A549 (cell line): Measurements from ENCODE around the gene IZUMO4. TPM values are rescaled to one million over a fixed set of nuclear protein-coding genes. Genes with fewer than 3 reads are reported as not detected.

ENCODE experiments used
- ATAC-seq, 2 experiments: fragments of 200-7000 bp in 1 of 2; fragments of >200 bp in 1 of 2; cut with Nextera tagmentation in 1 of 2; cut with Tn5 transposase in 1 of 2; 3 replicates each; pipeline versions ENCODE4 v1.8.0 to v1.9.1; 2018 to 2020; ENCODE audit warnings: mild to moderate bottlenecking in 1 of 2, moderate library complexity in 1 of 2
- CTCF ChIA-PET: fragments of 300-600 bp; sonication (Branson Sonifier 250); formaldehyde crosslinking; extraction: SDS; loops from one replicate; lab custom pipeline; 2021; ENCODE audit warnings: antibody characterized with exemption, inconsistent platforms; lab: Yijun Ruan, JAX
- POLR2A ChIA-PET: fragments of 350-600 bp; formaldehyde crosslinking; extraction: SDS; loops from one replicate; lab custom pipeline; 2021; ENCODE audit warnings: antibody characterized with exemption, inconsistent platforms; lab: Yijun Ruan, JAX
- DNase-seq, 2 experiments: peaks; one replicate each; pipeline versions ENCODE4 v3.0.0 to v3.0.0-alpha.2; 2011 to 2016; ENCODE audit warnings: low read depth in 1 of 2, low spot score in 1 of 2
- FAIRE-seq: peaks from 2 replicates; lab custom pipeline; 2011; peaks lifted over from hg19 to GRCh38; lab: Jason Lieb, UNC
- H3K27ac ChIP-seq, 2 experiments: fragments of >200 bp; sonication (Bioruptor Twin); formaldehyde crosslinking; 3 replicates each; pipeline ENCODE4 v1.5.1; 2016 to 2017
- H3K4me1 ChIP-seq: fragments of >200 bp; sonication (Bioruptor Twin); formaldehyde crosslinking; 3 replicates; pipeline ENCODE4 v1.6.1; 2016
- H3K4me2 ChIP-seq: fragments of >200 bp; sonication (Bioruptor Twin); formaldehyde crosslinking; 3 replicates; pipeline ENCODE4 v1.6.1; 2016
- H3K4me3 ChIP-seq: fragments of >200 bp; sonication (Bioruptor Twin); formaldehyde crosslinking; 3 replicates; pipeline ENCODE4 v1.5.1; 2016
- H3K9me3 ChIP-seq: fragments of >200 bp; sonication (Bioruptor Twin); formaldehyde crosslinking; 3 replicates; pipeline ENCODE4 v1.6.1; 2016
- BCL3 ChIP-seq: fragments of >200 bp; sonication (Bioruptor Twin); formaldehyde crosslinking; IDR thresholded peaks from 3 replicates; pipeline ENCODE4 v1.6.1; 2016
- CBX2 ChIP-seq: fragments of 200-600 bp; sonication (generic); IDR thresholded peaks from 2 replicates; pipeline ENCODE4 v1.6.1; 2016; ENCODE audit warnings: low read depth, mild to moderate bottlenecking, borderline replicate concordance
- CBX8 ChIP-seq: fragments of 200-600 bp; sonication (generic); IDR thresholded peaks from 2 replicates; pipeline ENCODE4 v1.6.1; 2016
- CHD4 ChIP-seq: fragments of 200-600 bp; sonication (generic); IDR thresholded peaks from 2 replicates; pipeline ENCODE4 v1.6.1; 2016; ENCODE audit warnings: antibody characterized with exemption, mild to moderate bottlenecking, borderline replicate concordance
- EHF ChIP-seq: fragments of 250-450 bp; sonication (Bioruptor Pico); IDR thresholded peaks from 2 replicates; pipeline ENCODE4 v1.5.0; 2020; ENCODE audit warnings: mild to moderate bottlenecking
- EHMT2 ChIP-seq: fragments of 200-600 bp; sonication (generic); IDR thresholded peaks from 2 replicates; pipeline ENCODE4 v1.6.1; 2016; ENCODE audit warnings: antibody characterized with exemption, low read depth, mild to moderate bottlenecking, moderate library complexity
- ELK1 ChIP-seq: fragments of 150-350 bp; IDR thresholded peaks from 2 replicates; pipeline ENCODE4 v1.6.1; 2014; ENCODE audit warnings: low read depth, mild to moderate bottlenecking, low read length
- FOSB ChIP-seq: fragments of 250-450 bp; sonication (Bioruptor Pico); IDR thresholded peaks from 2 replicates; pipeline ENCODE4 v1.5.0; 2020; ENCODE audit warnings: mild to moderate bottlenecking, moderate library complexity
- FOSL2 ChIP-seq, 2 experiments: fragments of 450-650 bp in 1 of 2; fragments of >200 bp in 1 of 2; sonication (Bioruptor Twin) in 1 of 2; formaldehyde crosslinking; IDR thresholded peaks; 2 replicates each; pipeline versions ENCODE4 v1.5.0 to v1.6.1; 2016 to 2020; ENCODE audit warnings: mild to moderate bottlenecking in 1 of 2, moderate library complexity in 1 of 2
- FOXS1 ChIP-seq: fragments of 250-450 bp; sonication (Bioruptor Pico); IDR thresholded peaks from 2 replicates; pipeline ENCODE4 v1.5.0; 2020; ENCODE audit warnings: mild to moderate bottlenecking, moderate library complexity
- GATA3 ChIP-seq: IDR thresholded peaks from 2 replicates; pipeline ENCODE4 v1.6.1; 2012; ENCODE audit warnings: borderline replicate concordance
- HDAC2 ChIP-seq: fragments of 200-600 bp; sonication (generic); IDR thresholded peaks from 2 replicates; pipeline ENCODE4 v1.6.1; 2016
- HEYL ChIP-seq: fragments of 250-450 bp; sonication (Bioruptor Pico); IDR thresholded peaks from 2 replicates; pipeline ENCODE4 v1.8.0; 2021; ENCODE audit warnings: mild to moderate bottlenecking, moderate library complexity
- JUNB ChIP-seq: fragments of >200 bp; sonication (Bioruptor Twin); formaldehyde crosslinking; IDR thresholded peaks from 2 replicates; pipeline ENCODE4 v1.6.1; 2016
- KDM1A ChIP-seq: fragments of 200-600 bp; sonication (generic); IDR thresholded peaks from 2 replicates; pipeline ENCODE4 v1.6.1; 2016; ENCODE audit warnings: low read depth, mild to moderate bottlenecking
- KDM5A ChIP-seq: fragments of 200-600 bp; sonication (generic); IDR thresholded peaks from 2 replicates; pipeline ENCODE4 v1.6.1; 2016; ENCODE audit warnings: antibody characterized with exemption, mild to moderate bottlenecking
- PHF8 ChIP-seq: fragments of 200-600 bp; sonication (generic); IDR thresholded peaks from 2 replicates; pipeline ENCODE4 v1.6.1; 2016; ENCODE audit warnings: low read depth, mild to moderate bottlenecking, antibody characterized with exemption, moderate library complexity, borderline replicate concordance
- POLR2A ChIP-seq: IDR thresholded peaks from 2 replicates; pipeline ENCODE4 v1.6.1; 2012; ENCODE audit warnings: mild to moderate bottlenecking, low read length
- POLR2AphosphoS2 ChIP-seq: conservative IDR thresholded peaks from 2 replicates; pipeline ENCODE4 v1.6.1; 2012; ENCODE audit warnings: low read length, improper control_type of control experiment, inconsistent platforms
- RAD21 ChIP-seq, 2 experiments: fragments of >200 bp in 1 of 2; sonication (Bioruptor Twin) in 1 of 2; formaldehyde crosslinking in 1 of 2; IDR thresholded peaks in 1 of 2; conservative IDR thresholded peaks in 1 of 2; 2 replicates in 1 of 2; 3 replicates in 1 of 2; pipeline ENCODE4 v1.6.1; 2012 to 2018; ENCODE audit warnings: inconsistent platforms in 1 of 2
- RARB ChIP-seq: fragments of 250-450 bp; sonication (Bioruptor Pico); IDR thresholded peaks from 2 replicates; pipeline ENCODE4 v1.8.0; 2021; ENCODE audit warnings: mild to moderate bottlenecking, moderate library complexity
- RCOR1 ChIP-seq: fragments of 150-350 bp; IDR thresholded peaks from 2 replicates; pipeline ENCODE4 v1.6.1; 2014; ENCODE audit warnings: antibody characterized with exemption, low read length, low read depth
- REST ChIP-seq: fragments of 200-600 bp; sonication (generic); IDR thresholded peaks from 2 replicates; pipeline ENCODE4 v1.6.1; 2016; ENCODE audit warnings: antibody characterized with exemption, mild to moderate bottlenecking, moderate library complexity
- SMC3 ChIP-seq: fragments of >200 bp; sonication (Bioruptor Twin); formaldehyde crosslinking; IDR thresholded peaks from 3 replicates; pipeline ENCODE4 v1.6.1; 2018; ENCODE audit warnings: inconsistent platforms
- SREBF2 ChIP-seq: fragments of 450-650 bp; IDR thresholded peaks from 2 replicates; pipeline ENCODE4 v1.6.1; 2014; ENCODE audit warnings: mild to moderate bottlenecking, moderate library complexity
- WGBS: methylation state at CpG from one replicate; pipeline ENCODE4 v1.1.6; 2017; ENCODE audit errors: missing lambda C conversion rate; 5-methylcytosine and 5-hydroxymethylcytosine counted together
- polyA plus RNA-seq, 4 experiments: library from polyadenylated mRNA; depleted of rRNA in 3 of 4; stranded (reverse); fragments of >200 nt; fragmentation: RNase III in 1 of 4; extraction: RNeasy Plus Mini Kit Qiagen cat#74134 plus additional on column Dnase treatment in 1 of 4; gene quantifications; 2 replicates in 3 of 4; 3 replicates in 1 of 4; pipeline ENCODE4 v1.2.3, GENCODE V29; 2011 to 2017

Gene IZUMO4
- polyA plus RNA-seq, 2 of the 4 experiments (the other 2 are of a cell fraction), result 0.36 to 1.0 TPM

GRCh38 chr19:2100719-2101061 is 4.0 kb downstream of the IZUMO4 start:
- 93% methylated on average over 1 of the region's 11 CpGs for WGBS
- no peak overlapping the region for H3K27ac ChIP-seq
- H3K4me1 ChIP-seq, result peaks cover 7% of the 10 kb centered on the region; the same call in 1 of the 3 replicates
- H3K9me3 ChIP-seq, result no peaks in the 10 kb centered on the region; the same call in 2 of the 3 replicates
- FAIRE-seq (no peak), ATAC-seq (no peak), DNase-seq (no peak)
- H3K4me3 ChIP-seq, result no peak overlapping the region
- no peak for TF ChIP-seq CBX8
- TF ChIP-seq CHD4, result no peak
- TF ChIP-seq EHMT2, result no peak
- no peak for TF ChIP-seq BCL3
- TF ChIP-seq RARB, result no peak
- TF ChIP-seq RAD21 (conservative IDR thresholded peaks at IDR 0.05 in 1 of 2, IDR thresholded peaks at IDR 0.05 in 1 of 2), result no peak
- no peak for TF ChIP-seq EHF (CRISPR knock-in tag)
- no peak for TF ChIP-seq SMC3
- TF ChIP-seq CBX2, result no peak
- TF ChIP-seq HEYL (CRISPR knock-in tag), result no peak
- no peak for TF ChIP-seq POLR2A
- TF ChIP-seq RCOR1, result no peak
- TF ChIP-seq SREBF2, result no peak
- TF ChIP-seq KDM5A, result no peak
- no peak overlapping the region for H3K4me2 ChIP-seq
- POLR2A ChIA-PET, result no interaction called here
- CTCF ChIA-PET, result no interaction called here

GRCh38 chr19:2101417-2102335 is 5.0 kb downstream of the IZUMO4 start:
- no peak for DNase-seq

GRCh38 chr19:2103045-2103707 is 6.5 kb downstream of the IZUMO4 start:
- Histone ChIP-seq H3K9me3 (no peaks in the 10 kb centered on the region; the same call in 2 of the 3 replicates), H3K4me3 (no peak overlapping the region), H3K4me2 (no peak overlapping the region), H3K27ac (no peak overlapping the region), H3K4me1 (no peaks in the 10 kb centered on the region)
- POLR2A ChIA-PET, result no interaction called here
- 89% methylated on average over 15 of the region's 20 CpGs for WGBS
- no peak for DNase-seq
- no peak for FAIRE-seq
- TF ChIP-seq KDM1A, result no peak
- no peak for TF ChIP-seq HDAC2
- TF ChIP-seq FOSB, result no peak
- TF ChIP-seq REST, result no peak
- CTCF ChIA-PET, result no interaction called here
- ATAC-seq, result no peak

More at GRCh38 chr19:2101417-2102335, 5.0 kb downstream of the IZUMO4 start:
- POLR2A ChIA-PET, result no interaction called here
- peaks cover 7% of the 10 kb centered on the region; the same call in 1 of the 3 replicates for H3K4me1 ChIP-seq
- no peaks in the 10 kb centered on the region; the same call in 2 of the 3 replicates for H3K9me3 ChIP-seq
- no peak overlapping the region for H3K4me3 ChIP-seq
- no peak for ATAC-seq
- CTCF ChIA-PET, result no interaction called here
- no peak overlapping the region for H3K27ac ChIP-seq
- 93% methylated on average over 31 of the region's 45 CpGs for WGBS
- no peak for TF ChIP-seq ELK1
- no peak for TF ChIP-seq EHF (CRISPR knock-in tag)
- TF ChIP-seq GATA3, result no peak
- no peak for TF ChIP-seq CBX2
- TF ChIP-seq JUNB, result no peak
- no peak for TF ChIP-seq FOSB
- TF ChIP-seq FOXS1, result no peak
- no peak for TF ChIP-seq PHF8
- no peak for TF ChIP-seq CBX8
- TF ChIP-seq FOSL2 (IDR thresholded peaks at IDR 0.05), result no peak
- TF ChIP-seq FOSL2 (CRISPR knock-in tag; IDR thresholded peaks at IDR 0.05), result no peak
- TF ChIP-seq POLR2AphosphoS2, result no peak
- TF ChIP-seq, all 56 proteins: peak for 0
- FAIRE-seq, result no peak
- no peak overlapping the region for H3K4me2 ChIP-seq
